ENCODE data around the gene SLC28A1.

Gene SLC28A1

DNA sequence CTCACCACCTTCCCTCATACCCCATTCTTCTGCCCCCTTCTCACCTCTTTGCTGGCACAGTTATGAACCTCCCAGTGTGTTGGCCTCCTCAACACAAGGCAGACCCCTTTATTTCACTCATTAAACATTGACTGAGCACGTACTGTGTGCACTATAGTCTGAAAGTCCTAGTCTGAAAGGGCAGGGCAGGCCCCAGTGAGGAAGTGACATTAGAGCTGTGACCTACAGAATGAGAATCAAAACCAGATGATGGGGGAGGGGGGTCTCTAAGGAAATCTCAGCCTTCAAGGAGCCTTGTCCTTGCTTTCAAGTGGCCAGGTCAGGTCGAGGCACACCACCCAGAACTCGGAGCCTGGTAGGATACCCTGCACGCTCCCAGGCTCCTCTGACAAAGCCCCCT lies 3.5 kb downstream of the SLC28A1 start:
- no peak for FAIRE-seq

- no peak for FAIRE-seq
Measured at GRCh38 chr15:84888639-84889038, 4.2 kb downstream of the SLC28A1 start.

DNA sequence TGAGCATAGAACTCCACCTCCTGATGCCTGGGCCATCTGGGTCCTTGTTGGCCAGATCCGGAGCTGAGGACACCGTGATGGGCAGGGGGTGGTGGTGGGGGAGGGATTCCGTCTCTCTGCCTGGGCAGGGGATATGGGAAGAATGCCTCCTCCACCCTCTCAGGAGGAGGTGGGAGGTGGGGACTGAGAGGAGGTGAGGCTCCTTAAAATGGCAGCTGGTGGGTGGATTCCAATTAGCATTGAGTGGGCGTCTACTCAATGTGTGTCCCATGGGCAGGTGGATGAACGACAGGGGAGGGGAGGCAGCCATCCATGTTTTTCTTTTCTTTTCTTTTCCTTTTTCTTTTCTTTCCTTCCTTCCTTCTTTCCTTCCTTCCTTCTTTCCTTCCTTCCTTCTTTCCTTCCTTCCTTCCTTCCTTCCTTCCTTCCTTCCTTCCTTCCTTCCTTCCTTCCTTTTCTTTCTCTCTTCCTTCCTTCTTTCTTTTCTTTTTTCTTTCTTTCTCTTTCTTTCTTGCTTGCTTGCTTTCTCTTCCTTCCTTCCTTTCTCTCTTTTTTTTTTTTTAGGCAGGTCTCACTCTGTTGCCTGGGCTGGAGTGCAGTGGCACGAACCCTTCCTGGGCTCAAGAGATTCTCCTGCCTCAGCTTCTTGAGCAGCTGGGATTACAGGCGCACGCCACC lies 5.0 kb downstream of the SLC28A1 start:
- no peak for FAIRE-seq

- no peak for FAIRE-seq
Measured at GRCh38 chr15:84889991-84890669, 5.7 kb downstream of the SLC28A1 start.

GRCh38 chr15:84890670-84891162 lies 6.3 kb downstream of the SLC28A1 start:
- no peak for FAIRE-seq

- no peak for FAIRE-seq
Measured at GRCh38 chr15:84891339-84891738, 6.9 kb downstream of the SLC28A1 start.

DNA sequence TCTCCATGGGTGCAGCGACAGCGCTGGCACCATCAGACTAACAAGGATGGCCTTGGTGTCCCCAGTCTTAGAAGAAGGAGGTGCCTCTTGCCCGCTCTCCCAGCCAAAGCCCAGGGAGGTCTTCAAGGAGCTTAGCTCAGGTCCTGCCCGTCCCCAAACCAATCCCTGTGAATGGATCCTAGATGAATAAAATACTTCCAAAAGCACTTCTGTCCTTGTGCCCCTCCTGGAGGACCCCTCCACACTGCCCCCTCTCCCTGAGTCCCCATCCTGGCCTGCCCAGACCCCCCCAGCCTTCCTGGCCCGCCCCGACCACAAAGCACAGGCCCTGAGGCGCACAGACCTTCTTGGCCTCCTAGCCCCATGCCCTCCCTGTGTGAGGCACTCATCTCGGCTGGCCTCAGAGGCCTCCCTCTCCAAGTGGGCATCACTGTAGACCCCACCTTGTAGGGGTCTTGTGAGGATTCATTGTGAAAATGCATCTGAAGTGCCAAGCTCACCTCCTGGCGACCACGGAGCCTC lies 8.4 kb downstream of the SLC28A1 start:
- FAIRE-seq, result no peak

- FAIRE-seq, result no peak
Measured at GRCh38 chr15:84893607-84894006, 9.1 kb downstream of the SLC28A1 start.

GRCh38 chr15:84894736-84895425 lies 10.4 kb downstream of the SLC28A1 start:
- no peak for FAIRE-seq

DNA sequence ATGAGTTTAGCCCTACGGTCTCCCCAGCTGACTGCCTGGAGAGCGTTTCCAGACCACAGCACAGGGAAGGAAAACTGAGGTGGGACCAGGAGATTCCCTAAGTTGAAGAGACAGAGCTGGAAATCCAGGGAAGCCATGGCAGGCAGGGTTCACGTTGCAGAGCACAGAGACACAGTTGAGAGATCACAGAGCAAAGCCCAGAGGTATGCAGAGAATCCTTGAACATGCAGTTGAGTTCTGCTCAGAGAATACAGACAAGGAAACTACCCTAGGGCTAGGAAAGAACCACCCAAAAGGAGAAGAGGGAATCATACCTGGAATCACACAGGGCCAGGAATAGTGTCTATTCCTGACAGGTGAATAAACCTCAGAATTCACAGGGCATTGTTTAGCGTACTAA lies 14.3 kb downstream of the SLC28A1 start:
- FAIRE-seq, result no peak

GRCh38 chr15:84899750-84900149 lies 15.3 kb downstream of the SLC28A1 start:
- no peak for FAIRE-seq

GRCh38 chr15:84901540-84901939 lies 17.1 kb downstream of the SLC28A1 start:
- no peak for FAIRE-seq

- FAIRE-seq, result no peak
Measured at GRCh38 chr15:84903751-84904150, 19.3 kb downstream of the SLC28A1 start.

GRCh38 chr15:84904419-84904818 lies 20.0 kb downstream of the SLC28A1 start:
- no peak for FAIRE-seq

- no peak for FAIRE-seq
Measured at GRCh38 chr15:84905016-84905916, 20.8 kb downstream of the SLC28A1 start.

DNA sequence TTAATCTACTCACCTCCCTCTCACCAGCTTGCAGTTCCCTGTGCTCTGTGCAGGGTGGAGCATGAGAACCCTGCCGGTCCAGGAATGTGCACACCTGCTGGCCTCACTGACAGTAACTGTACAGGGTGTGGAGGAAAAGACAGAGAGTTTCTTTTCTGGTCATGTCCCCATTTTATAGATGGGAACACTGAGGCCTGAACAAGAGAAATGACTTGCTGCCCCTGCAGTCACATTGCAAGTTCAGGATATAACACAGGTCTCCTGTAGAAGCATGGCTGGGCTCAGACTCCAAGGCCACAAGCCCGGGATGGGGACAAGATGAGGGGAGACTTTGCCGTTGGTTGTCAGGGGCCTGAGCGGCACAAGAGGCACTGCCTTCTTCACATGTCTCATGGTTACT lies 23.3 kb downstream of the SLC28A1 start:
- FAIRE-seq, result no peak

DNA sequence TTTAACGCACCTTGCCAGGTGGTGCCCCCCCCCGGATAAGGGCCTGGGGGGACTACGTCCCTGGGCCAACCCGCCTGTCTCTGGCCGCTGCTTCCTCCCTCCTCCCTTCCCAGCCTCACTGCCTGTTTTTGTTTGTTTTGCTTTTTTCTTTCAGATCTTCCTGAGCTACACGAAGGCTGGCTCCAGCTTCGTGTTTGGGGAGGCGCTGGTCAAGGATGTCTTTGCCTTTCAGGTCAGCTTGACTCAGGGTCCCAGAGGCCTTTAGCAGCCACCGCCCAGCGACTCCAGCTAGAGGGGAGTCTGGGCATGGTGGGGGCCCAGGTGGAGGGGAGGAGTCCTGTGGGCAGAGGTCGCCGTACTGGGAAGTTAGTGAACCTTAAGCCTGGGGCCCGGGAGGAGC lies 24.1 kb downstream of the SLC28A1 start:
- FAIRE-seq, result no peak

DNA sequence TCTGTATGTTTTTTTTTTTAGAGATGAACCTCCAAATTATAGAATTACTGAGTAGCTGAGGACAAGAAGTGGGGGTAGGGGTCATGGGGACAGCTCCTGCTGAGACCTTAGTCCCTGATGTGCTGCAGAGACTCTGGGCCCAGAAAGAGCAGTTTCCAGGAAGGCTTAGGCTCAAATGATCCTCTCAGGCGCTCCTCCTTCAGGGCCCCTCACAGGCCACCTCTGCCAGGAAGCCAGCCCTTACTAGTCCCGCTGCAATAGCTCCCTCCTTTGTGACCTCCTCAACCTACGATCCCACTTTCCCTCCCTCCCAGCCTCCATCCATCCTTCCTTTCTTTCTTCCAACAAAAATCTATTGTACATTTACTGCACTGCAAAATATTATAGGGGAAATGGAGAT lies 24.6 kb downstream of the SLC28A1 start:
- FAIRE-seq, result no peak

DNA sequence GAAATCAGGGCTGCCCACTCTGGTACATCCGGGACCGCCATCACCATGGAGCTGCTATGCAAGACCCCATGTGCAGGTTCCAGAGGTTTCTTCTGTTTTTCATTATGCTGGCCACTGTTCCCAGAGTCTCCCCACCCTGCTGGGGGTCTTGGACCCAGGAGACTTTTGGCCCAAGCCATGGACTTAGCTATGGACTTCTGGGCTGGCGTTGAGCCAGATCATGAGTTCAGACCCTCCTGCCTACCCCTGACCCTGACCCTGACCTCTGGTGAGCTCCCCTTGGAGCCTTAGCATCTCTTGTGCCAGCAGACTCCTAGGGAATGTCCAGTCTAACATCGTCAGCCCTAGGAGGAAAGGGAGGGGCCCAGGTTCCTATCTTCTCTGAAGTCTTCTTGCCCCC lies 25.3 kb downstream of the SLC28A1 start:
- FAIRE-seq, result no peak

DNA sequence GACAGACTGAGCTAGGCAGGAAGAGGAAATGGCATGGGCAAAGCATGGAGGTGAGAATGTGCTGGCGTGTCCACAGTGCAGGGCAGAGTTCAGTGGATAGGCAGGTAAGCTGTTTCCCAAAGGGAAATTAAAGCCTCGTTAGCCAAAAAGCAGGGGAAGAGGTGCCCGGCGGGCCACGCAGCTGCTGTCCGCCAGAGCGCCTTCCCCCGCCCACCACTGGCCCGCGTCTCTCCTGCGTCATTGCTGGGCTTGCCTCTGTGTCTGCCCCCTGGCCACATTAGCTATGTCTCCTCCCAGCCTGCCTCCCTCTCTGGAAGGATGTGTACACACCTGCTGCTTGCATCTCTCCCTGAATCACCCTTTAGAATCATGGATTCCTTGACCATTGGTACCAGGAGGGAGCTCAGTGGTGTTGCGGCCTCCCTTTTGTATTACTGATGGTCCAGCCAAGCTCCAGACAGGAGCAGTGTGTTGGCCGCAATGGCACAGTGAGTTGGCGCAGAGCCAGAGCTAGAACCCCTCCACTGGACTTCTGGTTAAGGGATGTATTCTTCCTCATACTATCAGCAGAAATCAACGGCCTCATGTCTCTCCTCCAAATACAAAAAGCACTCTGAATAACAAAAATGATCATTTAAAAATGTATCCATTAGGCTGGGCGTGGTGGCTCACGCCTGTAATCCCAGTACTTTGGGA lies 26.6 kb downstream of the SLC28A1 start:
- no peak for FAIRE-seq

- no peak for FAIRE-seq
Measured at GRCh38 chr15:84911879-84912660, 27.6 kb downstream of the SLC28A1 start.

Data from islet of Langerhans (tissue), 1 donor.